ENCODE measurements around the gene INA.

The INA gene

GRCh38 chr10:103333934-103334520, 57.1 kb downstream of the INA start:
- H3K27ac ChIP-seq = no peak overlapping the region
- TF ChIP-seq CTCF (conservative IDR thresholded peaks at IDR 0.05; ENCODE audit: low read depth) = peak; percentile 72
- ChIA-PET POLR2A (ENCODE audit: low non-redundant PET) (no interaction called here), CTCF (interaction anchor here (0.6 to 1.4 kb wide), 16 partner anchors 9 to 521 kb away, joined by 3 to 5 read pairs (median 4); no protein-coding TSS in a partner anchor)
- peak; percentile 32 for DNase-seq (ENCODE audit: low spot score)

GRCh38 chr10:103334567-103334966, 57.6 kb downstream of the INA start:
- no peak for TF ChIP-seq CTCF (conservative IDR thresholded peaks at IDR 0.05; ENCODE audit: low read depth)
- no peak overlapping the region for H3K27ac ChIP-seq
- DNase-seq (ENCODE audit: low spot score) = no peak
- CTCF ChIA-PET = interaction anchor here (0.6 to 1.4 kb wide), 13 partner anchors 10 to 520 kb away, joined by 3 to 5 read pairs (median 4); no protein-coding TSS in a partner anchor
- POLR2A ChIA-PET (ENCODE audit: low non-redundant PET) = no interaction called here

GRCh38 chr10:103336370-103336769, 59.4 kb downstream of the INA start:
- H3K27ac ChIP-seq = no peak overlapping the region
- DNase-seq (ENCODE audit: low spot score) = no peak
- POLR2A ChIA-PET (ENCODE audit: low non-redundant PET) = interaction anchor here (0.7 kb wide), 1 partner anchor 139 kb away, joined by 3 read pairs; no protein-coding TSS in a partner anchor
- CTCF ChIA-PET = no interaction called here
- TF ChIP-seq CTCF (conservative IDR thresholded peaks at IDR 0.05; ENCODE audit: low read depth) = no peak
